ENCODE measurements around the gene MPV17L. TPM values are rescaled to one million over a fixed set of nuclear protein-coding genes. Genes with fewer than 3 reads are reported as not detected.
"Not testable (repeated sequence)": the region's sequence is repeated elsewhere in the genome, so short reads cannot be mapped to it uniquely, and the experiment has no call there.

The MPV17L gene
- total RNA-seq, 1 donor from 2014 or later: not detected

- intact Hi-C loops (cut with micrococcal nuclease): no loop called here
These were observed 55.7 kb downstream of the MPV17L start for GRCh38 chr16:15451098-15451731.

GRCh38 chr16:15452246-15452855 lies 56.8 kb downstream of the MPV17L start:
- intact Hi-C loops (cut with micrococcal nuclease): no loop called here

GRCh38 chr16:15453296-15453695 lies 57.7 kb downstream of the MPV17L start:
- intact Hi-C loops (cut with micrococcal nuclease): not testable (repeated sequence)

- intact Hi-C loops (cut with micrococcal nuclease): not testable (repeated sequence)
These were observed 59.4 kb downstream of the MPV17L start for GRCh38 chr16:15454933-15455332.

GRCh38 chr16:15457400-15457799 lies 61.8 kb downstream of the MPV17L start:
- intact Hi-C loops (cut with micrococcal nuclease): no loop called here

GRCh38 chr16:15457958-15458357 lies 62.4 kb downstream of the MPV17L start:
- intact Hi-C loops (cut with micrococcal nuclease): no loop called here

- intact Hi-C loops (cut with micrococcal nuclease): no loop called here
These were observed 64.2 kb downstream of the MPV17L start for GRCh38 chr16:15459791-15460190.

- intact Hi-C loops (cut with micrococcal nuclease): no loop called here
These were observed 65.0 kb downstream of the MPV17L start for GRCh38 chr16:15460601-15461000.

- intact Hi-C loops (cut with micrococcal nuclease): no loop called here
These were observed 65.8 kb downstream of the MPV17L start for GRCh38 chr16:15461376-15461775.

Other genes with a start within 250 kb of the MPV17L start
- gene NPIPA5, start 17.5 kb upstream of the MPV17L start, total RNA-seq: 15.7 and 17.2 TPM in 2 replicates
- 5.9 and 6.9 TPM in 2 replicates for gene BMERB1, start 38.8 kb downstream of the MPV17L start, total RNA-seq
- 85.5 and 86.1 TPM in 2 replicates for gene MARF1, start 247.4 kb downstream of the MPV17L start, total RNA-seq